OCI-LY3 (cell line): ENCODE data around the gene ERN1.
"Not testable (repeated sequence)": the region's sequence is repeated elsewhere in the genome, so short reads cannot be mapped to it uniquely, and the experiment has no call there.

Source experiments
- H2AFZ ChIP-seq: fragments of 200-600, 300-600 bp; shearing (Covaris generic); 2 replicates; pipeline ENCODE4 v1.6.0; 2014; ENCODE audit warnings: antibody characterized with exemption, low read depth, low read length
- H3K27ac ChIP-seq: fragments of 200-600, 300-600 bp; sonication (generic); 2 replicates; pipeline ENCODE4 v1.5.1; 2014; ENCODE audit warnings: mild to moderate bottlenecking, low read length, moderate library complexity, mixed read lengths
- H3K27me3 ChIP-seq: fragments of 200-600, 300-600 bp; sonication (generic); 2 replicates; pipeline ENCODE4 v1.6.1; 2014; ENCODE audit warnings: low read depth, low read length, mixed read lengths
- H3K36me3 ChIP-seq: fragments of 200-600, 300-600 bp; sonication (generic); replicated peaks from 2 replicates; pipeline ENCODE3; 2014; ENCODE audit warnings: low read depth, low read length, mixed read lengths
- H3K4me1 ChIP-seq: fragments of 300-600, 200-600 bp; sonication (generic); 2 replicates; pipeline ENCODE4 v1.6.1; 2014; ENCODE audit warnings: low read length, mixed read lengths
- H3K4me2 ChIP-seq: fragments of 200-600, 300-600 bp; sonication (generic); 2 replicates; pipeline ENCODE4 v1.6.1; 2014; ENCODE audit warnings: low read length, mixed read lengths
- H3K4me3 ChIP-seq: fragments of 300-600, 200-600 bp; sonication (generic); 2 replicates; pipeline ENCODE4 v1.5.1; 2014; ENCODE audit warnings: antibody characterized with exemption, mild to moderate bottlenecking, low read length, moderate library complexity
- H3K79me2 ChIP-seq: fragments of 300-600, 200-600 bp; shearing (Covaris generic); 2 replicates; pipeline ENCODE4 v1.6.1; 2014; ENCODE audit warnings: mild to moderate bottlenecking, low read length, mixed read lengths
- H3K9ac ChIP-seq: fragments of 300-600, 200-600 bp; shearing (Covaris generic); 2 replicates; pipeline ENCODE4 v1.6.0; 2014; ENCODE audit warnings: mild to moderate bottlenecking, low read length, moderate library complexity
- H3K9me3 ChIP-seq: fragments of 200-600, 300-600 bp; shearing (Covaris generic); 2 replicates; pipeline ENCODE4 v1.6.1; 2014; ENCODE audit warnings: low read length, mixed read lengths; ENCODE audit not compliant: insufficient read depth
- H4K20me1 ChIP-seq: fragments of 200-600, 300-600 bp; sonication (generic); 2 replicates; pipeline ENCODE4 v1.6.1; 2016; ENCODE audit warnings: low read length, mixed read lengths; ENCODE audit not compliant: insufficient read depth
- EZH2phosphoT487 ChIP-seq: fragments of 200-600 bp; shearing (Covaris generic); IDR thresholded peaks from 2 replicates; pipeline ENCODE4 v1.6.1; 2018; ENCODE audit warnings: antibody characterized with exemption, mixed run types, low read depth
- TF ChIP-seq, protein P1 (sequence below): fragments of 200-600, 300-600 bp; sonication (generic); IDR thresholded peaks from 2 replicates; pipeline ENCODE4 v1.5.1; 2014; ENCODE audit warnings: antibody characterized with exemption, low read length, low read depth

The ERN1 gene

DNA sequence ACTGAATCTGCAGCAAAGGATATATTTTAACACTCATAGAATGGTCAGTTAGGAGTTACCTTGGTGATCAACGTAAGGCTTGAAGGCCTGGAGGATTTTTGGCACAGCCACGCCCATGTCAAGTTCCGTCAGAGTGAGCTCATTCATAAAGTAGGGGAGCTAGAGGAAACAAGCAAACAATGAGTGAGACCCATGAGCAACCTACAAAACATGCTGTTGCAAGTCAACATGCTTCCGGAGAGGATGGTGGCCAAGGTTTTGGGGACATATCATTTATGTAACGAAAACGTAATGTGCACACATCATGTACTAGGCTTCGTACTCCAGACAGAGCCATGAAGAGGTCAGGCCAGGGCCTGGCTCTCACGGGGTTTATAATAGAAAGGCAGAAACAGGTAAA is 41.1 kb upstream of the ERN1 start:
- TF ChIP-seq, protein P1, sequence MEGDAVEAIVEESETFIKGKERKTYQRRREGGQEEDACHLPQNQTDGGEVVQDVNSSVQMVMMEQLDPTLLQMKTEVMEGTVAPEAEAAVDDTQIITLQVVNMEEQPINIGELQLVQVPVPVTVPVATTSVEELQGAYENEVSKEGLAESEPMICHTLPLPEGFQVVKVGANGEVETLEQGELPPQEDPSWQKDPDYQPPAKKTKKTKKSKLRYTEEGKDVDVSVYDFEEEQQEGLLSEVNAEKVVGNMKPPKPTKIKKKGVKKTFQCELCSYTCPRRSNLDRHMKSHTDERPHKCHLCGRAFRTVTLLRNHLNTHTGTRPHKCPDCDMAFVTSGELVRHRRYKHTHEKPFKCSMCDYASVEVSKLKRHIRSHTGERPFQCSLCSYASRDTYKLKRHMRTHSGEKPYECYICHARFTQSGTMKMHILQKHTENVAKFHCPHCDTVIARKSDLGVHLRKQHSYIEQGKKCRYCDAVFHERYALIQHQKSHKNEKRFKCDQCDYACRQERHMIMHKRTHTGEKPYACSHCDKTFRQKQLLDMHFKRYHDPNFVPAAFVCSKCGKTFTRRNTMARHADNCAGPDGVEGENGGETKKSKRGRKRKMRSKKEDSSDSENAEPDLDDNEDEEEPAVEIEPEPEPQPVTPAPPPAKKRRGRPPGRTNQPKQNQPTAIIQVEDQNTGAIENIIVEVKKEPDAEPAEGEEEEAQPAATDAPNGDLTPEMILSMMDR: no peak
- TF ChIP-seq EZH2phosphoT487: no peak
- Histone ChIP-seq H3K79me2 (no peaks in the 10 kb centered on the region), H3K27ac (no peak overlapping the region)

DNA sequence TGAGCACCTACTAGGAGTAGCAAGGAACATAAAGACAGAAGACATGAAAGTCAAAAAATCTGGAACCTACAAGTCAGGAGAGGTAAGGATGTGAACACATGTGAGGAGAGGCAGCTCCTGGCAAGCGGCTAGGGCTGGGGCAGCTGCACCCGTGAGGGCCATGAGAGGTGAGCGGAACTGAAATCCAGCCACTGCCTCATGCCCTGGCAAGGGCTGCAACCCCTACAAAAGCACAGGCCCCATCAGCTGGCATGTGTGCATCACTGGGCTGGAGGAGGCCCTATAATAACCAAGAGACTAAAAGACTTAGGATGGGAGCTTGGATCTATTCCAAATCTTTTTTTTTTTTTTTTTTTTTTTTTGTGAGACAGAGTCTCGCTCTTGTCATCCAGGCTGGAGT is 40.3 kb upstream of the ERN1 start:
- no peaks in the 10 kb centered on the region for H3K27me3 ChIP-seq
- H3K9ac ChIP-seq: no peak overlapping the region
- no peak overlapping the region for H3K27ac ChIP-seq
- no peak for TF ChIP-seq EZH2phosphoT487
- TF ChIP-seq, protein P1: no peak
- H3K9me3 ChIP-seq: no peaks in the 10 kb centered on the region
- H3K4me3 ChIP-seq: no peak overlapping the region
- H3K4me1 ChIP-seq: peaks cover 16% of the 10 kb centered on the region
- no peaks in the 10 kb centered on the region for H3K79me2 ChIP-seq
- H2AFZ ChIP-seq: no peak overlapping the region
- H3K36me3 ChIP-seq: peaks cover 2% of the 10 kb centered on the region
- H3K4me2 ChIP-seq: no peak overlapping the region
- no peaks in the 10 kb centered on the region for H4K20me1 ChIP-seq

More for the DNA sequence above, 41.1 kb upstream of the ERN1 start:
- H3K36me3 ChIP-seq: peaks cover 2% of the 10 kb centered on the region
- H3K4me1 ChIP-seq: peaks cover 16% of the 10 kb centered on the region
- no peaks in the 10 kb centered on the region for H3K27me3 ChIP-seq
- no peak overlapping the region for H3K4me2 ChIP-seq
- no peaks in the 10 kb centered on the region for H4K20me1 ChIP-seq
- H3K9ac ChIP-seq: no peak overlapping the region
- H3K4me3 ChIP-seq: no peak overlapping the region
- H3K9me3 ChIP-seq: no peaks in the 10 kb centered on the region
- H2AFZ ChIP-seq: no peak overlapping the region

DNA sequence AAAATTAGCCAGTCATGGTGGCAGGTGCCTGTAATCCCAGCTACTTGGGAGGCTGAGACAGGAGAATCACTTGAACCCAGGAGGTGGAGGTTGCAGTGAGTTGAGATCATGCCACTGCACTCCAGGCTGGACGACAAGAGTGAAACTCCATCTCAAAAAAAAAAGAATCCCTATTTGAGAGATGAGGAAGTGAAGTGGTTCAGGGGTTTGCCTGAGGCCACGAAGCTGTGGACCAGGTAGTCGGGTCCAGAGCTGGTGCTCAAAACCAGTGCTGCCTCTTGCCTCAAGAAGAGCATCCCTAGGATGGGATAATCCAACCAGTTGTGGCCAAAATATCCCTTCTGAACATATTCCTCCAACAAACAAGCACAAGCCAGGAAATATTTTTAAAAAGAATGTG is 37.7 kb upstream of the ERN1 start:
- not testable (repeated sequence) for H3K36me3 ChIP-seq, H3K27ac ChIP-seq, H4K20me1 ChIP-seq, H2AFZ ChIP-seq, H3K4me3 ChIP-seq, H3K27me3 ChIP-seq, H3K79me2 ChIP-seq, H3K9me3 ChIP-seq, H3K9ac ChIP-seq
- Histone ChIP-seq H3K4me1 (peaks cover 15% of the 10 kb centered on the region), H3K4me2 (0 out of 2 replicates have a peak overlapping the region, but pooled peaks have one; percentile 14)

DNA sequence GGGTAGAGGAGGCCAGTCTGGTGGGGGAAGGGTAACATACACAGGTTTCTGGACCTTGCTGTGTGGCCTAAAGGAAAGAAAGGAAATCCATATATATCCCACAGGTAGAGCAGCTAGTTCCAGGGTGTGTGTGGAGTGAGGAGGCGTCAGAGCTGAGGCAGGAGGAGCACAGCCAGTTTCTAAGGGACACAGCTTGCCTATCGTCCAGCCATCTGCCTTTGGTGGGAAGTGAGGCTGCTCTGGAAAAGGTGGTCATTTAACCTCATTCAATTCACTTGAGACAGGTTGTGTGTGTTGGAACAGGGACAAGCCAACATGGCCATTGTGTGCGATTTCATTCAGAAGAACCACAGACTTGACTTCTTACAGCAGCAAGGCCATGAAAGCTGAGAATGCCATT is 36.9 kb upstream of the ERN1 start:
- Histone ChIP-seq H4K20me1 (no peaks in the 10 kb centered on the region), H3K4me2 (no peak overlapping the region), H2AFZ (no peak overlapping the region), H3K9ac (no peak overlapping the region), H3K79me2 (no peaks in the 10 kb centered on the region), H3K36me3 (peaks cover 2% of the 10 kb centered on the region), H3K27ac (no peak overlapping the region), H3K9me3 (no peaks in the 10 kb centered on the region), H3K4me1 (peaks cover 15% of the 10 kb centered on the region), H3K27me3 (no peaks in the 10 kb centered on the region), H3K4me3 (no peak overlapping the region)
- TF ChIP-seq EZH2phosphoT487: no peak
- TF ChIP-seq, protein P1: no peak

DNA sequence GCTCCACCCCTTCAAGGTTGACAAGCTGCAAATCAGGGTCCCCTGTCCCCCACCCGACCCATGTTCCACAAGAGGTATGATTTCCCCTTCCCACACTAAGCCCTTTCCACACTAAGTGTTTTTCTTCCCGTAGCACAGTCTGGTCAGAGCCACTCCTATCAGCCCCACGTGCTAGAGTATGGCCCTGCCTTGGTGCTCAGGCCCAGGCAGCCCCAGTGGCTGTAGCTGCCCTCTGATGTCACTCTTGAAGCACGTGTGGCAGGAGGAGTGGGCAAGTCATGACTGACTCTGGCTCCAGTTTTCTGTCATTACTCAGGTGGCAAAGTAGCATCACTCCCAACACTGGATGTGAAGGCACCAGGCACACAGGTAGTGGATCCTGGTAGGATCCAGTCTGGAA is 35.4 kb upstream of the ERN1 start:
- H3K9me3 ChIP-seq: no peaks in the 10 kb centered on the region
- peaks cover 2% of the 10 kb centered on the region for H3K36me3 ChIP-seq
- H2AFZ ChIP-seq: no peak overlapping the region

More for the DNA sequence above, 35.4 kb upstream of the ERN1 start:
- H4K20me1 ChIP-seq: no peaks in the 10 kb centered on the region
- no peak overlapping the region for H3K4me2 ChIP-seq
- TF ChIP-seq, protein P1: no peak
- no peak for TF ChIP-seq EZH2phosphoT487
- H3K4me1 ChIP-seq: peaks cover 15% of the 10 kb centered on the region
- no peaks in the 10 kb centered on the region for H3K79me2 ChIP-seq
- no peak overlapping the region for H3K27ac ChIP-seq
- H3K9ac ChIP-seq: no peak overlapping the region
- H3K4me3 ChIP-seq: no peak overlapping the region
- H3K27me3 ChIP-seq: no peaks in the 10 kb centered on the region
